H1 (cell line): ENCODE measurements around the gene ADGRL3. TPM values are rescaled to one million over a fixed set of nuclear protein-coding genes. Genes with fewer than 3 reads are reported as not detected.

Source experiments
- CTCF ChIA-PET: fragments of 300-600 bp; sonication (Branson Sonifier 250); formaldehyde crosslinking; loops from one replicate; lab custom pipeline; 2021; ENCODE audit not compliant: partially characterized antibody; lab: Charles Lee
- POLR2A ChIA-PET: fragments of 300-600 bp; sonication (Branson Sonifier 250); formaldehyde crosslinking; loops from one replicate; lab custom pipeline; 2021; ENCODE audit warnings: inconsistent platforms; ENCODE audit not compliant: partially characterized antibody; lab: Charles Lee
- DNase-seq, 2 experiments: peaks; one replicate each; pipeline versions ENCODE4 v3.0.0 to v3.0.0-alpha.2; 2010 to 2022; ENCODE audit warnings: low spot score in 2 of 2, low read depth in 1 of 2, mixed read lengths in 1 of 2
- FAIRE-seq: peaks from 2 replicates; lab custom pipeline; 2011; peaks lifted over from hg19 to GRCh38; lab: Jason Lieb, UNC
- H2AFZ ChIP-seq: 2 replicates; pipeline ENCODE4 v1.8.1; 2012; ENCODE audit warnings: low read length, inconsistent platforms
- H2AK5ac ChIP-seq: 2 replicates; pipeline ENCODE4 v1.6.1; 2013; ENCODE audit warnings: low read depth, low read length
- H2BK120ac ChIP-seq: replicated peaks from 2 replicates; pipeline ENCODE3; 2013; ENCODE audit warnings: low read depth, low read length, inconsistent platforms
- H2BK12ac ChIP-seq: 2 replicates; pipeline ENCODE4 v1.6.1; 2013; ENCODE audit warnings: low read depth, low read length
- H2BK15ac ChIP-seq: 2 replicates; pipeline ENCODE4 v1.6.1; 2013; ENCODE audit warnings: low read length
- H2BK20ac ChIP-seq: 2 replicates; pipeline ENCODE4 v1.6.1; 2013; ENCODE audit warnings: low read length
- H2BK5ac ChIP-seq: 2 replicates; pipeline ENCODE4 v1.6.1; 2013; ENCODE audit warnings: low read depth, low read length
- H3K14ac ChIP-seq: 2 replicates; pipeline ENCODE4 v1.6.1; 2013; ENCODE audit warnings: inconsistent platforms; ENCODE audit not compliant: insufficient read length
- H3K18ac ChIP-seq: 2 replicates; pipeline ENCODE4 v1.6.1; 2013; ENCODE audit warnings: low read length; ENCODE audit errors: extremely low read depth
- H3K23ac ChIP-seq: 2 replicates; pipeline ENCODE4 v1.6.1; 2013; ENCODE audit warnings: inconsistent platforms; ENCODE audit not compliant: insufficient read length
- H3K23me2 ChIP-seq: 2 replicates; pipeline ENCODE4 v1.6.1; 2013; ENCODE audit warnings: low read depth, low read length
- H3K27ac ChIP-seq: 2 replicates; pipeline ENCODE4 v1.6.1; 2011; ENCODE audit warnings: low read depth, low read length, inconsistent platforms
- H3K27me3 ChIP-seq, 4 experiments: replicated peaks in 1 of 4; 1 replicate in 1 of 4; 2 replicates in 3 of 4; pipeline versions ENCODE4 v1.6.1 to v1.8.1; 2011 to 2013; ENCODE audit warnings: low read length in 3 of 4, mild to moderate bottlenecking in 3 of 4, inconsistent platforms in 2 of 4, mixed read lengths in 2 of 4, moderate library complexity in 1 of 4; ENCODE audit not compliant: control insufficient read depth in 3 of 4, insufficient read depth in 3 of 4; ENCODE audit errors: extremely low read depth in 1 of 4
- H3K36me3 ChIP-seq, 4 experiments: 2 replicates each; pipeline versions ENCODE4 v1.6.1 to v1.8.1; 2011 to 2013; ENCODE audit warnings: mild to moderate bottlenecking in 4 of 4, low read length in 3 of 4, moderate library complexity in 2 of 4, control low read depth in 1 of 4, inconsistent platforms in 1 of 4; ENCODE audit not compliant: insufficient read depth in 4 of 4, control insufficient read depth in 2 of 4
- H3K4ac ChIP-seq: replicated peaks from 2 replicates; pipeline ENCODE3; 2013; ENCODE audit warnings: low read length, low read depth, mixed read lengths, inconsistent platforms; ENCODE audit not compliant: insufficient read length
- H3K4me1 ChIP-seq, 4 experiments: replicated peaks in 1 of 4; 1 replicate in 1 of 4; 2 replicates in 3 of 4; pipeline versions ENCODE4 v1.6.1 to v1.8.1; 2011 to 2013; ENCODE audit warnings: low read length in 3 of 4, inconsistent platforms in 2 of 4, mixed read lengths in 1 of 4; ENCODE audit not compliant: insufficient read depth in 4 of 4, control insufficient read depth in 3 of 4
- H3K4me2 ChIP-seq, 2 experiments: 2 replicates each; pipeline versions ENCODE4 v1.6.1 to v1.8.1; 2011 to 2013; ENCODE audit warnings: low read depth in 2 of 2, low read length in 2 of 2, control low read depth in 1 of 2, inconsistent platforms in 1 of 2, mild to moderate bottlenecking in 1 of 2; ENCODE audit not compliant: insufficient read depth in 1 of 2
- H3K4me3 ChIP-seq, 4 experiments: fragments of 200-600, 300-600 bp in 1 of 4; sonication (generic), shearing (Covaris generic), sonication (Bioruptor Twin) in 1 of 4; 2 replicates each; pipeline versions ENCODE4 v1.5.1 to v1.8.1; 2011 to 2016; ENCODE audit warnings: low read length in 4 of 4, low read depth in 3 of 4, control low read depth in 2 of 4, inconsistent platforms in 2 of 4, mild to moderate bottlenecking in 2 of 4, mixed read lengths in 1 of 4, moderate library complexity in 1 of 4; ENCODE audit not compliant: insufficient read depth in 2 of 4; ENCODE audit errors: extremely low read depth in 1 of 4
- H3K56ac ChIP-seq: replicated peaks from 2 replicates; pipeline ENCODE3; 2013; ENCODE audit warnings: low read depth, mild to moderate bottlenecking, mixed read lengths, low read length, inconsistent platforms; ENCODE audit not compliant: insufficient read length
- H3K79me1 ChIP-seq: 2 replicates; pipeline ENCODE4 v1.6.1; 2013; ENCODE audit warnings: low read depth, low read length, control low read depth
- H3K79me2 ChIP-seq, 2 experiments: 2 replicates each; pipeline versions ENCODE4 v1.6.1 to v1.8.1; 2012 to 2013; ENCODE audit warnings: low read length in 2 of 2, mild to moderate bottlenecking in 2 of 2, inconsistent platforms in 1 of 2; ENCODE audit not compliant: insufficient read depth in 2 of 2, control insufficient read depth in 1 of 2
- H3K9ac ChIP-seq, 4 experiments: replicated peaks in 1 of 4; 1 replicate in 1 of 4; 2 replicates in 3 of 4; pipeline versions ENCODE4 v1.6.1 to v1.8.1; 2011 to 2013; ENCODE audit warnings: low read depth in 3 of 4, low read length in 3 of 4, control low read depth in 2 of 4, mild to moderate bottlenecking in 2 of 4, moderate library complexity in 2 of 4, inconsistent platforms in 1 of 4; ENCODE audit errors: extremely low read depth in 1 of 4
- H3K9me3 ChIP-seq, 2 experiments: 2 replicates each; pipeline versions ENCODE4 v1.6.1 to v1.8.1; 2012 to 2013; ENCODE audit warnings: mild to moderate bottlenecking in 2 of 2, moderate library complexity in 2 of 2, control low read depth in 1 of 2, inconsistent platforms in 1 of 2, low read depth in 1 of 2, low read length in 1 of 2, mixed read lengths in 1 of 2; ENCODE audit not compliant: insufficient read depth in 2 of 2
- H4K20me1 ChIP-seq, 2 experiments: replicated peaks in 1 of 2; 2 replicates each; pipeline versions ENCODE3 to v1.8.1; 2011 to 2013; ENCODE audit warnings: inconsistent platforms in 2 of 2, low read length in 2 of 2, mild to moderate bottlenecking in 1 of 2; ENCODE audit not compliant: insufficient read depth in 2 of 2, control insufficient read depth in 1 of 2
- H4K5ac ChIP-seq: 2 replicates; pipeline ENCODE4 v1.6.1; 2013; ENCODE audit warnings: low read length, low read depth, mixed read lengths, inconsistent platforms; ENCODE audit not compliant: insufficient read length
- H4K8ac ChIP-seq: 2 replicates; pipeline ENCODE4 v1.8.0; 2013; ENCODE audit warnings: mild to moderate bottlenecking, moderate library complexity, low read length, inconsistent platforms; ENCODE audit not compliant: insufficient read depth; ENCODE audit errors: extremely low read depth
- H4K91ac ChIP-seq: replicated peaks from 2 replicates; pipeline ENCODE3; 2013; ENCODE audit warnings: low read length, mixed read lengths, inconsistent platforms; ENCODE audit not compliant: insufficient read length
- RAD21 ChIP-seq, 2 experiments: IDR thresholded peaks in 1 of 2; conservative IDR thresholded peaks in 1 of 2; 2 replicates each; pipeline ENCODE4 v1.6.1; 2011; ENCODE audit warnings: low read depth in 2 of 2, low read length in 2 of 2, improper control_type of control experiment in 1 of 2, inconsistent platforms in 1 of 2, mild to moderate bottlenecking in 1 of 2, moderate library complexity in 1 of 2
- RBBP5 ChIP-seq: IDR thresholded peaks from 2 replicates; pipeline ENCODE4 v1.7.1; 2012; ENCODE audit warnings: low read depth, mild to moderate bottlenecking, inconsistent platforms, low read length, moderate library complexity, borderline replicate concordance
- SAP30 ChIP-seq: fragments of 300-600 bp; sonication (generic); IDR thresholded peaks from 2 replicates; pipeline ENCODE4 v1.7.1; 2012; ENCODE audit warnings: low read length, moderate library complexity, mild to moderate bottlenecking, inconsistent platforms; ENCODE audit not compliant: insufficient read depth, insufficient replicate concordance
- TCF12 ChIP-seq: IDR thresholded peaks from 2 replicates; pipeline ENCODE4 v1.6.1; 2011; ENCODE audit warnings: low read depth, mild to moderate bottlenecking, low read length
- WGBS, 2 experiments: shearing (Covaris generic) in 1 of 2; methylation state at CpG; one replicate each; pipeline versions ENCODE4 v1.1.6 to v1.1.7; 2013 to 2015; ENCODE audit warnings: low lambda C conversion rate in 2 of 2, mixed read lengths in 2 of 2, inconsistent platforms in 1 of 2, low coverage in 1 of 2, missing lambda C conversion rate in 1 of 2; ENCODE audit not compliant: insufficient replicate concordance in 2 of 2, insufficient coverage in 1 of 2, insufficient read length in 1 of 2; ENCODE audit errors: extremely low coverage in 1 of 2, missing lambda C conversion rate in 1 of 2; 5-methylcytosine and 5-hydroxymethylcytosine counted together
- polyA plus RNA-seq, 7 experiments: library from polyadenylated mRNA; depleted of rRNA in 3 of 7; stranded (reverse) in 5 of 7; unstranded in 2 of 7; fragments of >200 nt in 5 of 7; fragments of 200-250 nt in 2 of 7; gene quantifications; 1 replicate in 5 of 7; 2 replicates in 1 of 7; 4 replicates in 1 of 7; pipeline versions ENCODE4 v1.2.1 to v1.2.3, GENCODE V29; 2011 to 2013; ENCODE audit warnings: missing spikeins in 2 of 7, mixed read lengths in 2 of 7
- total RNA-seq: library from RNA; stranded (reverse); fragmentation: NEBNext Ultra II Directional; extraction: Animal tissue kit (Norgen Biotek cat#: 25700); gene quantifications from 2 replicates; pipeline ENCODE4 v1.2.1, GENCODE V29; 2021
- TF ChIP-seq, protein P1 (sequence below), 3 experiments: IDR thresholded peaks; 1 replicate in 2 of 3; 2 replicates in 1 of 3; pipeline versions ENCODE4 v1.5.1 to v1.6.1; 2011; ENCODE audit warnings: low read length in 3 of 3, mild to moderate bottlenecking in 3 of 3, inconsistent platforms in 2 of 3, low read depth in 1 of 3, moderate library complexity in 1 of 3; ENCODE audit not compliant: insufficient read depth in 1 of 3; ENCODE audit errors: control extremely low read depth in 1 of 3

Gene ADGRL3
- total and polyA plus RNA-seq, 2 of the 8 experiments (the other 6 are each of a cell fraction or from before 2014, with no cell fraction given) = 6.6 to 13.0 TPM

DNA sequence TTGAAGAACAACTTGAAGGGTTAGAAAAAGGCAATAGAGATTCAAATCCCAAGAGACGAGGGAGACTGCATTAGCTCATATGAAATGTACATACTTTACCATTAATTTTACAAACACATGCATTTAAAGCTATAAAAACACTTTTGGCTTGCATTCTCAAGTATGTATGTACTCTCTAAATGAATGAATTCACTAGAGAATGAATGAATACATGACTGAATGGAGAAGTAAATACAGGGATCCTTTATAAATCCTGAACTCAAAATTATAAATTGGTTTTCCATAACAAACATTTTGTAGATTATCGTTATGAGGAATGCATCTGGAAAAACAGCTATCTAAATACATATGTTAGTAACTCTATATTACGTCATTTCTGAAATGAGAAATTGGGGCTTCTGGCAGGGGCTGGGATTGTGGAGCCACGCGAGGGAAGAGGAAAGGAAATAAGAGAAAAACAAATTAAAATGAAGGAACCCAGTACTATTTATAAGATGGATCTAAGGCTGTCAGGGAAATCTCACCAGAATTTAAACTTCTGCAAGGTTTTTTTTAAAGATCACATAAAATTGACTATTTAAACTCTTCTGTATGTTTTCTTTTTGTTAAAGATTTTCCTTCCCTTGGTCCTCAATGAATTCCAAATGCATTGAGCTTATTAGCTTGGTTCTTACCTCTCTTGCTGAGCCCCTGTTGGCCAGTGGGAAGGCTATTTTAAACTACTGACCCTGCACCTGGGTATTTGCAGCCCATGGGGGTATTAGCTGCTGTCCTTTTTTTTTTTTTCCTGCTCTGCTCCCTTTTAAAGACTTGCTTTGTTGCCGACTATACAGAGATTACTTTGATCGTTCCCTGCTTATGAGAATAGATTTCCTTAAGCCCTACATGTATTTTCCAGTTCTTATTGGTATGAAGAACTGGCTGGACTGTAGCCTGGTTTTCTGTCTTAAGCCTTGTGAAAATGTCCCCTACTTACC lies 207.8 kb downstream of the ADGRL3 start:
- H4K5ac ChIP-seq = no peak overlapping the region
- H4K91ac ChIP-seq = no peak overlapping the region
- H3K9ac ChIP-seq = no peak overlapping the region
- H3K79me2 ChIP-seq = no peaks in the 10 kb centered on the region
- ChIA-PET POLR2A (no interaction called here), CTCF (interaction anchor here (0.5 to 1.3 kb wide), 6 partner anchors 11 to 211 kb away, joined by 3 read pairs; no protein-coding TSS in a partner anchor)
- H4K8ac ChIP-seq = no peak overlapping the region
- H2BK5ac ChIP-seq = no peak overlapping the region
- no peak overlapping the region for H3K4ac ChIP-seq
- H3K79me1 ChIP-seq = no peaks in the 10 kb centered on the region
- H3K56ac ChIP-seq = no peak overlapping the region
- H3K23ac ChIP-seq = no peak overlapping the region
- no peak overlapping the region for H2BK20ac ChIP-seq
- no peak overlapping the region for H2BK15ac ChIP-seq
- no peak overlapping the region for H3K14ac ChIP-seq
- peaks cover 0 to 7% (median 0%) of the 10 kb centered on the region in 4 experiments; a peak in 1 of 7 replicates for H3K4me1 ChIP-seq
- no peak overlapping the region for H2AFZ ChIP-seq
- 69% methylated on average over 7 of the region's 7 CpGs; no CpG with 5 or more reads in 1 of the 2 experiments for WGBS, 2 experiments
- H3K27ac ChIP-seq = no peak overlapping the region
- no peaks in the 10 kb centered on the region for H3K9me3 ChIP-seq
- TF ChIP-seq TCF12 = peak; percentile 58; the same call in 1 of the 2 replicates
- TF ChIP-seq, protein P1, sequence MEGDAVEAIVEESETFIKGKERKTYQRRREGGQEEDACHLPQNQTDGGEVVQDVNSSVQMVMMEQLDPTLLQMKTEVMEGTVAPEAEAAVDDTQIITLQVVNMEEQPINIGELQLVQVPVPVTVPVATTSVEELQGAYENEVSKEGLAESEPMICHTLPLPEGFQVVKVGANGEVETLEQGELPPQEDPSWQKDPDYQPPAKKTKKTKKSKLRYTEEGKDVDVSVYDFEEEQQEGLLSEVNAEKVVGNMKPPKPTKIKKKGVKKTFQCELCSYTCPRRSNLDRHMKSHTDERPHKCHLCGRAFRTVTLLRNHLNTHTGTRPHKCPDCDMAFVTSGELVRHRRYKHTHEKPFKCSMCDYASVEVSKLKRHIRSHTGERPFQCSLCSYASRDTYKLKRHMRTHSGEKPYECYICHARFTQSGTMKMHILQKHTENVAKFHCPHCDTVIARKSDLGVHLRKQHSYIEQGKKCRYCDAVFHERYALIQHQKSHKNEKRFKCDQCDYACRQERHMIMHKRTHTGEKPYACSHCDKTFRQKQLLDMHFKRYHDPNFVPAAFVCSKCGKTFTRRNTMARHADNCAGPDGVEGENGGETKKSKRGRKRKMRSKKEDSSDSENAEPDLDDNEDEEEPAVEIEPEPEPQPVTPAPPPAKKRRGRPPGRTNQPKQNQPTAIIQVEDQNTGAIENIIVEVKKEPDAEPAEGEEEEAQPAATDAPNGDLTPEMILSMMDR (IDR thresholded peaks at IDR 0.05; ENCODE audit: control extremely low read depth in 1 of 3, insufficient read depth in 1 of 3, low read depth in 1 of 3, low read length in 3 of 3) = no peak
- TF ChIP-seq RBBP5 = no peak
- TF ChIP-seq SAP30 = no peak
- TF ChIP-seq RAD21 (IDR thresholded peaks at IDR 0.05 in 1 of 2, conservative IDR thresholded peaks at IDR 0.05 in 1 of 2; ENCODE audit: low read depth in 2 of 2, low read length in 2 of 2) = peak in 1 of 2 experiments; percentile 4; a peak in 1 of 4 replicates
- DNase-seq = no peak
- H2BK120ac ChIP-seq = no peak overlapping the region
- no peak overlapping the region for H2BK12ac ChIP-seq
- no peak overlapping the region for H2AK5ac ChIP-seq
- no peaks in the 10 kb centered on the region for H3K23me2 ChIP-seq
- H3K4me3 ChIP-seq = no peak overlapping the region
- no peak overlapping the region; a peak in 1 of 4 replicates for H3K4me2 ChIP-seq
- H4K20me1 ChIP-seq = no peaks in the 10 kb centered on the region
- H3K27me3 ChIP-seq = no peaks in the 10 kb centered on the region
- H3K18ac ChIP-seq = no peak overlapping the region
- peak; percentile 85 for FAIRE-seq
- H3K36me3 ChIP-seq = no peaks in the 10 kb centered on the region
